Retinal pigment epithelial cell (primary cell): Measurements from ENCODE around the gene ST3GAL4.
"Not testable (repeated sequence)": the region's sequence is repeated elsewhere in the genome, so short reads cannot be mapped to it uniquely, and the experiment has no call there.

ENCODE experiments used
- DNase-seq: peaks from one replicate; pipeline ENCODE4 v3.0.0-alpha.2; 2010; ENCODE audit warnings: low read depth
- H3K4me3 ChIP-seq: 2 replicates; pipeline ENCODE4 v1.5.1; 2011; ENCODE audit warnings: mild to moderate bottlenecking, low read length, control low read depth, moderate library complexity
- CTCF ChIP-seq: conservative IDR thresholded peaks from 2 replicates; pipeline ENCODE4 v1.5.1; 2011; ENCODE audit warnings: low read depth, low read length, control low read depth, inconsistent platforms

Gene ST3GAL4

GRCh38 chr11:126359431-126360048 lies 4.1 kb downstream of the ST3GAL4 start:
- peak overlapping the region; percentile 13 for H3K4me3 ChIP-seq
- peak; percentile 48 for TF ChIP-seq CTCF
- DNase-seq: no peak

- no peak for DNase-seq
- peak overlapping the region; percentile 13 for H3K4me3 ChIP-seq
- no peak for TF ChIP-seq CTCF
These were observed 4.6 kb downstream of the ST3GAL4 start for GRCh38 chr11:126360049-126360446.

GRCh38 chr11:126361400-126361799 lies 5.9 kb downstream of the ST3GAL4 start:
- H3K4me3 ChIP-seq: no peak overlapping the region
- TF ChIP-seq CTCF: no peak
- no peak for DNase-seq

GRCh38 chr11:126362879-126363655 lies 7.6 kb downstream of the ST3GAL4 start:
- TF ChIP-seq CTCF: peak; percentile 16
- no peak for DNase-seq
- no peak overlapping the region for H3K4me3 ChIP-seq

GRCh38 chr11:126363706-126364248 lies 8.3 kb downstream of the ST3GAL4 start:
- H3K4me3 ChIP-seq: no peak overlapping the region
- TF ChIP-seq CTCF: no peak
- DNase-seq: no peak

GRCh38 chr11:126364735-126365134 lies 9.2 kb downstream of the ST3GAL4 start:
- not testable (repeated sequence) for DNase-seq, H3K4me3 ChIP-seq

- not testable (repeated sequence) for DNase-seq, H3K4me3 ChIP-seq
These were observed 10.0 kb downstream of the ST3GAL4 start for GRCh38 chr11:126365508-126365907.
